Neuronal stem cell (in vitro differentiated cells): ENCODE results near the gene EMILIN1.
A peak's percentile ranks its signal among the peaks of the same experiment; 100 is the strongest.

ENCODE experiments used
- DNase-seq: peaks from one replicate; pipeline ENCODE4 v3.0.0-alpha.2; 2013; ENCODE audit warnings: low spot score
- H2AFZ ChIP-seq: one replicate; pipeline ENCODE4 v1.6.1; 2013; ENCODE audit warnings: mild to moderate bottlenecking, low read length, inconsistent platforms
- H2AK5ac ChIP-seq: 2 replicates; pipeline ENCODE4 v1.6.1; 2013; ENCODE audit warnings: low read depth, mild to moderate bottlenecking, inconsistent platforms, low read length, moderate library complexity, mixed read lengths
- H2BK120ac ChIP-seq: 2 replicates; pipeline ENCODE4 v1.6.1; 2013; ENCODE audit warnings: low read depth, mild to moderate bottlenecking, inconsistent platforms, low read length, moderate library complexity, mixed read lengths
- H2BK12ac ChIP-seq: one replicate; pipeline ENCODE4 v1.6.1; 2013; ENCODE audit warnings: low read length, inconsistent platforms
- H2BK15ac ChIP-seq: 2 replicates; pipeline ENCODE4 v1.6.1; 2013; ENCODE audit warnings: mild to moderate bottlenecking, low read length, inconsistent platforms, mixed read lengths
- H2BK5ac ChIP-seq: one replicate; pipeline ENCODE4 v1.6.1; 2013; ENCODE audit warnings: inconsistent platforms, mild to moderate bottlenecking, low read length, moderate library complexity
- H3K14ac ChIP-seq: one replicate; pipeline ENCODE4 v1.6.1; 2013; ENCODE audit warnings: low read length, inconsistent platforms
- H3K18ac ChIP-seq: 2 replicates; pipeline ENCODE4 v1.6.1; 2013; ENCODE audit warnings: low read length, inconsistent platforms
- H3K23ac ChIP-seq: 2 replicates; pipeline ENCODE4 v1.6.1; 2013; ENCODE audit warnings: low read depth, mild to moderate bottlenecking, mixed read lengths, low read length, inconsistent platforms; ENCODE audit not compliant: poor library complexity
- H3K27ac ChIP-seq: replicated peaks from 3 replicates; pipeline ENCODE4 v1.5.1; 2013; ENCODE audit warnings: low read length, inconsistent platforms
- H3K27me3 ChIP-seq, 3 experiments: 2 replicates each; pipeline ENCODE4 v1.6.1; 2013; ENCODE audit warnings: low read length in 3 of 3, mild to moderate bottlenecking in 2 of 3, inconsistent platforms in 1 of 3, low read depth in 1 of 3, mixed read lengths in 1 of 3, moderate library complexity in 1 of 3; ENCODE audit not compliant: control insufficient read depth in 3 of 3, insufficient read depth in 3 of 3
- H3K36me3 ChIP-seq, 2 donors: replicated peaks in 1 of 2; 2 replicates each; pipeline ENCODE4 v1.6.1; 2013; ENCODE audit warnings: low read length in 2 of 2; ENCODE audit not compliant: control insufficient read depth in 2 of 2, insufficient read depth in 2 of 2
- H3K4ac ChIP-seq: 2 replicates; pipeline ENCODE4 v1.6.1; 2013; ENCODE audit warnings: inconsistent platforms, mild to moderate bottlenecking, low read length, moderate library complexity
- H3K4me1 ChIP-seq, 2 donors: 1 replicate in 1 of 2; 2 replicates in 1 of 2; pipeline ENCODE4 v1.6.1; 2013; ENCODE audit warnings: low read length in 2 of 2, low read depth in 1 of 2; ENCODE audit not compliant: control insufficient read depth in 2 of 2, insufficient read depth in 1 of 2
- H3K4me2 ChIP-seq: one replicate; pipeline ENCODE4 v1.6.1; 2013; ENCODE audit warnings: mild to moderate bottlenecking, low read length, inconsistent platforms; ENCODE audit not compliant: insufficient read depth, poor library complexity, severe bottlenecking
- H3K4me3 ChIP-seq, 2 donors: 2 replicates each; pipeline ENCODE4 v1.5.1; 2013; ENCODE audit warnings: low read length in 2 of 2, mild to moderate bottlenecking in 2 of 2, inconsistent platforms in 1 of 2, moderate library complexity in 1 of 2
- H3K79me1 ChIP-seq: one replicate; pipeline ENCODE4 v1.6.1; 2013; ENCODE audit warnings: low read depth, mild to moderate bottlenecking, inconsistent platforms, low read length, moderate library complexity
- H3K9ac ChIP-seq: one replicate; pipeline ENCODE4 v1.6.1; 2013; ENCODE audit warnings: mild to moderate bottlenecking, low read depth, low read length, inconsistent platforms; ENCODE audit not compliant: poor library complexity
- H3K9me3 ChIP-seq, 2 donors: replicated peaks in 1 of 2; 2 replicates each; pipeline versions ENCODE3 to v1.6.1; 2013; ENCODE audit warnings: low read length in 2 of 2, mild to moderate bottlenecking in 2 of 2, inconsistent platforms in 1 of 2, low read depth in 1 of 2, mixed read lengths in 1 of 2, moderate library complexity in 1 of 2; ENCODE audit not compliant: control insufficient read depth in 2 of 2, insufficient read depth in 1 of 2
- H4K8ac ChIP-seq: one replicate; pipeline ENCODE4 v1.6.1; 2013; ENCODE audit warnings: low read depth, mild to moderate bottlenecking, inconsistent platforms, low read length, moderate library complexity
- H4K91ac ChIP-seq: one replicate; pipeline ENCODE4 v1.6.1; 2013; ENCODE audit warnings: low read length, low read depth, mild to moderate bottlenecking, inconsistent platforms; ENCODE audit not compliant: poor library complexity
- WGBS, 2 donors: extraction: QIAGEN DNeasy Blood & Tissue Kit; methylation state at CpG; one replicate each; pipeline ENCODE4 v1.1.7; 2013; ENCODE audit warnings: missing lambda C conversion rate in 2 of 2, mixed read lengths in 1 of 2; ENCODE audit not compliant: insufficient read length in 2 of 2, insufficient replicate concordance in 1 of 2; ENCODE audit errors: extremely low coverage in 2 of 2; 5-methylcytosine and 5-hydroxymethylcytosine counted together

The EMILIN1 gene

DNA sequence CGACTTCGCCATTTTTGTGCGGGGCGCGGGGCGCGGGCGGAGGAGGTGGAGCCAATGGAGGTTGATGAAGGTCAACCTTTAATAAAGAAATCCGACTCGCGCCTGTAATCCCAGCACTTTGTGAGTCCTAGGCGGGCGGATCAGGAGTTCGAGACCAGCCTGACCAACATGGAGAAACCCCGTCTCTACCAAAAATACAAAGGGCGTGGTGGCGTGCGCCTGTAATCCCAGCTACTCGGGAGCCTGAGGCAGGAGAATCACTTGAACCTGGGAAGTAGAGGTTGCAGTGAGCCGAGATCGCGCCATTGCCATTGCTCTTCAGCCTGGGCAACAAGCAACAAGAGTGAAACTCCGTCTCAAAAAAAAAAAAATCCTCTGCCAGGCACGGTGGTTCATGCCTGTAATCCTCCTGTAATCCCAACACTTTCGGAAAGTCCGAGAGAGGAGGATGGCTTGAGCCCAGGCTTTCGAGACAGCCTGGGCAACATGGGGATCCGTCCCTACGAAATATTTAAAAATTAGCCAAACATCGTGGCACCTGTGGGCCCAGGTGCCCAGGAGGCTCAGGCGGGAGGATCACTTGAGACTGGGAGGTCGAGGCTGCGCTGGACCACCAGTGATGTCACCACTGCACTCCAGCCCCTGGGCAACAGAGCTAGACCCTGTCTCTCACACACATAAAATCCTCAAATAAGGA lies 56.5 kb downstream of the EMILIN1 start:
- peak overlapping the region; percentile 75 for H4K91ac ChIP-seq

DNA sequence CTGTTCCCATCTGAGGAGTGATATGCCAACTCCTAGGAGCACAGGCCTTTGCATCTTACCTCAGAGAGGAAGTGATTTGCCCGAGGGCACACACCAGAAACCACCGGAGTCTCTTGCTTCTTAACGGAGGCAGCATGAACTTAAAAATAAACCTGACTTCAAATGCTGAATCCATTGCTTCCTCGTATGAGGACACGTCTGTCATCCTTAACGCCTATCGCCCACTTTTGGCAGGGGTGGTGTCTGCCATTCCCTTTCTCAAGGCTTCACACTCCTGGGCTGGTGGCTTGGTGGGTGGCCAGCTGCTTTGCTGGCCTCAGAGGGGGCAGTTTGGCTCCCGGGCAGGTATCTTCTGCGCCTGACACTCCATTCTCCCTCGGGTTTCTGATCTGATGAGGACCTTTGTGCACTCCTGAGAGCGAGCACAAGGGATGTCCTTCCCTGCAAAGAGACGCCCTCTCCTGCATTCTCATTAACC lies 57.1 kb downstream of the EMILIN1 start:
- Histone ChIP-seq H3K4me2 (no peak overlapping the region), H2AFZ (peak overlapping the region; percentile 98), H2BK5ac (no peak overlapping the region), H3K9ac (no peak overlapping the region), H3K9me3 (no peaks in the 10 kb centered on the region), H3K14ac (no peak overlapping the region), H2BK15ac (no peak overlapping the region), H3K36me3 (peaks cover 21 to 28% of the 10 kb centered on the region in 2 donors), H2BK120ac (no peak overlapping the region), H3K27me3 (peaks cover 0 to 25% (median 0%) of the 10 kb centered on the region in 3 experiments), H3K4ac (no peak overlapping the region), H4K91ac (no peak overlapping the region), H3K4me1 (peaks cover 5 to 8% of the 10 kb centered on the region in 2 donors), H3K18ac (no peak overlapping the region), H2AK5ac (no peak overlapping the region), H3K4me3 (no peak overlapping the region), H2BK12ac (no peak overlapping the region), H3K23ac (no peak overlapping the region), H4K8ac (no peak overlapping the region), H3K27ac (no peak overlapping the region), H3K79me1 (peaks cover 9% of the 10 kb centered on the region)
- no peak for DNase-seq
- no CpG with 5 or more reads among the region's 12 CpGs for WGBS, 2 donors

More for the DNA sequence above, 56.5 kb downstream of the EMILIN1 start:
- DNase-seq: no peak
- Histone ChIP-seq H3K4me3 (peak overlapping the region in 1 of 2 donors; percentile 30), H2BK15ac (peak overlapping the region; percentile 6), H2BK120ac (no peak overlapping the region), H4K8ac (peak overlapping the region; percentile 70), H2BK5ac (no peak overlapping the region), H3K79me1 (peaks cover 9% of the 10 kb centered on the region), H2BK12ac (peak overlapping the region; percentile 73), H3K18ac (peak overlapping the region; percentile 75), H3K9ac (no peak overlapping the region), H2AFZ (peak overlapping the region; percentile 98), H3K27ac (no peak overlapping the region), H3K4me1 (peaks cover 5 to 8% of the 10 kb centered on the region in 2 donors), H3K23ac (peak overlapping the region; percentile 92), H3K14ac (no peak overlapping the region), H3K4ac (peak overlapping the region; percentile 26), H3K27me3 (peaks cover 0 to 25% (median 0%) of the 10 kb centered on the region in 3 experiments), H3K9me3 (no peaks in the 10 kb centered on the region), H2AK5ac (peak overlapping the region; percentile 95), H3K4me2 (peak overlapping the region; percentile 31), H3K36me3 (peaks cover 24 to 33% of the 10 kb centered on the region in 2 donors)
- WGBS, 2 donors: no CpG with 5 or more reads among the region's 33 CpGs
